Fibroblast of villous mesenchyme (primary cell): ENCODE results near the gene QRFP. TPM values are rescaled to one million over a fixed set of nuclear protein-coding genes. Genes with fewer than 3 reads are reported as not detected.

Experiments
- DNase-seq: peaks from one replicate; pipeline ENCODE4 v3.0.0-alpha.2; 2010; ENCODE audit warnings: low read depth
- H3K4me3 ChIP-seq: 2 replicates; pipeline ENCODE4 v1.5.1; 2011; ENCODE audit warnings: low read depth, mild to moderate bottlenecking, low read length
- CTCF ChIP-seq: IDR thresholded peaks from 2 replicates; pipeline ENCODE4 v1.5.1; 2012; ENCODE audit warnings: low read depth, mild to moderate bottlenecking, low read length; ENCODE audit not compliant: insufficient read depth
- total RNA-seq: library from RNA; depleted of rRNA; stranded (reverse); fragments of >200 nt; gene quantifications from 2 replicates; pipeline ENCODE4 v1.2.3, GENCODE V29; 2012

Gene QRFP
- total RNA-seq, 1 donor = not detected

- no peak for DNase-seq
- no peak for TF ChIP-seq CTCF
- no peak overlapping the region for H3K4me3 ChIP-seq
Observed at GRCh38 chr9:130918826-130919558, 22.4 kb upstream of the QRFP start.

GRCh38 chr9:130918101-130918825 is 21.7 kb upstream of the QRFP start:
- DNase-seq = no peak
- no peak overlapping the region for H3K4me3 ChIP-seq
- no peak for TF ChIP-seq CTCF

DNA sequence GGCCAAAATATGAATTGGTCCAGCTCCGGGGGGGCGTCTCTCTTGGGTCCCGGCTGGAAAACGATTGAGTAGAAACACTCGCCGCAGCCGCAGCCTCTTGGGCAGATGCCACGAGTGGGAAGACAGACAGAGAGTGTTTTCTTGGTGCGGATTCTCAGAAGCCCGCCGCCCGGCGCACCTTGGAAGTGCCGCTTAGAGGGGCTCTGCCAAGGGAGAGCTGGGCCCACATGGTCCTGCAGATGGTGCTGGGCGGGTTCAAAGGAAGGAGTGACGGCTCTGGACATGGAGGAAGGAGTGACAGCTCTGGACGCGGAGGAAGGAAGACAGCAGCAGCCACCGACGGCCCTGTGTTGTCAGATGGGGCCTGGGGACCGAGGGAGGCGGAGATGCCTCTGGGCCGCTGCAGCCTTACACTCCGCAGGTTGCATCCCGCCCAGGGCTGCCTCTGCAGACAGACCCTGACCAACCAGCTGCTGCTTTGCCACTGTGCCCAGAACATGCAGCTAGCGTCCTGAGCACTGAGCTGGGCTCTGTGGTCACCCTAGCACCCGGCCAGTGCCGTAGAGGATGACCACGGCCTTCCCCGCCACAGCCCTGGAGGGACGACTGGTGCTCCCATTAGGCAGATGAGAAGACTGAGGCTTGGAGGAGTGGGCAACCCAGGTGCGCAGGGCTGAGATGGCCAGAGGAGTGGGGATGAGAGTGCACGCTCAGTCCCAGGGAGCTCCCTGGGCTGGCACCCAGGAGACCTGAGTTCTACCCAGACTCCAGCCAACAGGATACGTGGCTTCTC is 20.8 kb upstream of the QRFP start:
- H3K4me3 ChIP-seq = no peak overlapping the region
- TF ChIP-seq CTCF = no peak
- no peak for DNase-seq

GRCh38 chr9:130915096-130915447 is 18.5 kb upstream of the QRFP start:
- H3K4me3 ChIP-seq = no peak overlapping the region
- DNase-seq = no peak
- TF ChIP-seq CTCF = no peak

GRCh38 chr9:130914417-130915095 is 17.9 kb upstream of the QRFP start:
- no peak overlapping the region for H3K4me3 ChIP-seq
- no peak for TF ChIP-seq CTCF
- DNase-seq = no peak

DNA sequence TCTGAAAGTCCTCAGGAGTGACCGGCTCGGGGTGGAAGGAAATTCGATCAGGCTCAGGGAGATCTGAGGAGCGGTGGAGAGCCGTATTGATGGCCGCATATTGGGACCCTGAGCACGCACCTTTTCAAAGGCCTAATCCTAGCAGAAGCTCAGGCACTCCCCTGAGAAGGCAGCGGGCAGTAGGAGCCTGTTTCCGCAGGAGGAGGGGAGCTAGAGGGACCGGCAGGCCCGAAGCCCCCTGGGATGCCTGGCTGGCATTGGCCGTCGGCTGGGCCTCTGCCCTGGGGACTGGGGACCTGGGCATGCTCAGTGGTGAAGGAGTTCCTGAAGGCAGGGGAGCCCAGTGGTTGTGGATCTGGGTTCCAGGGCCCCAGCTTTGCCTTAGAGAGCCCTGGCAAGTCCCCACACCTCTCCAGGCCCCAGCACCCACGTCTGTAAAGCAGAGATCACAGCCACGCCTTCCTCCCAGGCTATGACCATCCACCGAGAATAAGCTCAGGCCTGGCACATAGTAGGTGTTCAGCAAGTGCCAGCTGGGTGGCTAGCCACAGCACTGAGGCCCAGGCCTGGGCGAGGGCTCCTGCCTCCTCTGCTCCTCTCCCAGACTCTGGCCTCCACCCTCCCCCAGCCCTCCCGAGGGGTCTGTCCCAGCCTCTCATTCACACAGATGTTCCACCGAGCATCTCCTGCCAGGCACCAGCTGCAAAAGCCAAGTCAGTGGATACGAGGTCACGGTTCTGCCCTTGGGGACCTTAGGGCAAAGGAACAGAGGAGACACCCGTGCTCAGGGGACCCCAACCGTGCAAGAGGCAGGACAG is 17.2 kb upstream of the QRFP start:
- DNase-seq = no peak
- TF ChIP-seq CTCF = no peak
- H3K4me3 ChIP-seq = no peak overlapping the region
